Activated CD8-positive, alpha-beta memory T cell treated with anti-CD3 and anti-CD28 coated beads for 4 hours (primary cell): ENCODE results near the gene PCSK5.
A peak's percentile ranks its signal among the peaks of the same experiment; 100 is the strongest.

Source experiments
- DNase-seq, 2 donors: peaks; one replicate each; pipeline ENCODE4 v3.0.0-alpha.2; 2020; ENCODE audit warnings: low read depth in 2 of 2

PCSK5 gene

GRCh38 chr9:76394960-76395252 lies 504.4 kb downstream of the PCSK5 start:
- peak; percentile 6 to 20 for DNase-seq

- DNase-seq, result no peak
Measured at GRCh38 chr9:76395381-76395780, 504.9 kb downstream of the PCSK5 start.

GRCh38 chr9:76396144-76396543 lies 505.7 kb downstream of the PCSK5 start:
- DNase-seq, result no peak

- no peak for DNase-seq
Measured at GRCh38 chr9:76396597-76396996, 506.1 kb downstream of the PCSK5 start.

- no peak for DNase-seq
Measured at GRCh38 chr9:76399856-76400255, 509.4 kb downstream of the PCSK5 start.

- no peak for DNase-seq
Measured at GRCh38 chr9:76400534-76401096, 510.1 kb downstream of the PCSK5 start.

- DNase-seq, result no peak
Measured at GRCh38 chr9:76401176-76401575, 510.7 kb downstream of the PCSK5 start.

- no peak for DNase-seq
Measured at GRCh38 chr9:76401580-76402354, 511.3 kb downstream of the PCSK5 start.

- no peak for DNase-seq
Measured at GRCh38 chr9:76403352-76403751, 512.9 kb downstream of the PCSK5 start.

GRCh38 chr9:76404401-76404800 lies 513.9 kb downstream of the PCSK5 start:
- DNase-seq, result no peak

GRCh38 chr9:76405340-76405739 lies 514.9 kb downstream of the PCSK5 start:
- DNase-seq, result no peak

- DNase-seq, result no peak
Measured at GRCh38 chr9:76405868-76406267, 515.4 kb downstream of the PCSK5 start.
